ENCODE results near the gene CBLL1. TPM values are rescaled to one million over a fixed set of nuclear protein-coding genes. Genes with fewer than 3 reads are reported as not detected.

CBLL1 gene
- polyA plus RNA-seq, 2 of the 4 experiments (the other 2 are of a cell fraction): 26.1 to 40.5 TPM

GRCh38 chr7:107718456-107719193, 25.3 kb upstream of the CBLL1 start:
- TF ChIP-seq TFCP2L1 (CRISPR knock-in tag; IDR thresholded peaks at IDR 0.05) (no peak), TP53 (CRISPR knock-in tag; IDR thresholded peaks at IDR 0.05) (no peak), NR3C1 (IDR thresholded peaks at IDR 0.05) (no peak), HOXA7 (CRISPR knock-in tag; IDR thresholded peaks at IDR 0.05) (no peak), HMGXB4 (CRISPR knock-in tag; IDR thresholded peaks at IDR 0.05; ENCODE audit: borderline replicate concordance) (no peak), ZNF302 (CRISPR knock-in tag; IDR thresholded peaks at IDR 0.05) (no peak), NFE2L2 (conservative IDR thresholded peaks at IDR 0.05; ENCODE audit: low read length) (no peak), HOXB5 (CRISPR knock-in tag; IDR thresholded peaks at IDR 0.05) (no peak), ESRRA (IDR thresholded peaks at IDR 0.05; ENCODE audit: borderline replicate concordance, low read length) (no peak), POLR2A (IDR thresholded peaks at IDR 0.05; ENCODE audit: low read length) (no peak), CHD2 (IDR thresholded peaks at IDR 0.05; ENCODE audit: low read length, partially characterized antibody) (no peak), ZC3H11A (IDR thresholded peaks at IDR 0.05) (no peak), RNF2 (IDR thresholded peaks at IDR 0.05; ENCODE audit: borderline replicate concordance, low read depth) (no peak), HES2 (IDR thresholded peaks at IDR 0.05) (no peak), RAD21 (conservative IDR thresholded peaks at IDR 0.05 in 1 of 2, IDR thresholded peaks at IDR 0.05 in 1 of 2) (no peak)
- TF ChIP-seq, protein P1, sequence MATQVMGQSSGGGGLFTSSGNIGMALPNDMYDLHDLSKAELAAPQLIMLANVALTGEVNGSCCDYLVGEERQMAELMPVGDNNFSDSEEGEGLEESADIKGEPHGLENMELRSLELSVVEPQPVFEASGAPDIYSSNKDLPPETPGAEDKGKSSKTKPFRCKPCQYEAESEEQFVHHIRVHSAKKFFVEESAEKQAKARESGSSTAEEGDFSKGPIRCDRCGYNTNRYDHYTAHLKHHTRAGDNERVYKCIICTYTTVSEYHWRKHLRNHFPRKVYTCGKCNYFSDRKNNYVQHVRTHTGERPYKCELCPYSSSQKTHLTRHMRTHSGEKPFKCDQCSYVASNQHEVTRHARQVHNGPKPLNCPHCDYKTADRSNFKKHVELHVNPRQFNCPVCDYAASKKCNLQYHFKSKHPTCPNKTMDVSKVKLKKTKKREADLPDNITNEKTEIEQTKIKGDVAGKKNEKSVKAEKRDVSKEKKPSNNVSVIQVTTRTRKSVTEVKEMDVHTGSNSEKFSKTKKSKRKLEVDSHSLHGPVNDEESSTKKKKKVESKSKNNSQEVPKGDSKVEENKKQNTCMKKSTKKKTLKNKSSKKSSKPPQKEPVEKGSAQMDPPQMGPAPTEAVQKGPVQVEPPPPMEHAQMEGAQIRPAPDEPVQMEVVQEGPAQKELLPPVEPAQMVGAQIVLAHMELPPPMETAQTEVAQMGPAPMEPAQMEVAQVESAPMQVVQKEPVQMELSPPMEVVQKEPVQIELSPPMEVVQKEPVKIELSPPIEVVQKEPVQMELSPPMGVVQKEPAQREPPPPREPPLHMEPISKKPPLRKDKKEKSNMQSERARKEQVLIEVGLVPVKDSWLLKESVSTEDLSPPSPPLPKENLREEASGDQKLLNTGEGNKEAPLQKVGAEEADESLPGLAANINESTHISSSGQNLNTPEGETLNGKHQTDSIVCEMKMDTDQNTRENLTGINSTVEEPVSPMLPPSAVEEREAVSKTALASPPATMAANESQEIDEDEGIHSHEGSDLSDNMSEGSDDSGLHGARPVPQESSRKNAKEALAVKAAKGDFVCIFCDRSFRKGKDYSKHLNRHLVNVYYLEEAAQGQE (IDR thresholded peaks at IDR 0.05): no peak
- TF ChIP-seq, protein P2, sequence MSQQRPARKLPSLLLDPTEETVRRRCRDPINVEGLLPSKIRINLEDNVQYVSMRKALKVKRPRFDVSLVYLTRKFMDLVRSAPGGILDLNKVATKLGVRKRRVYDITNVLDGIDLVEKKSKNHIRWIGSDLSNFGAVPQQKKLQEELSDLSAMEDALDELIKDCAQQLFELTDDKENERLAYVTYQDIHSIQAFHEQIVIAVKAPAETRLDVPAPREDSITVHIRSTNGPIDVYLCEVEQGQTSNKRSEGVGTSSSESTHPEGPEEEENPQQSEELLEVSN (IDR thresholded peaks at IDR 0.05; ENCODE audit: borderline replicate concordance, low read depth): no peak
- no peak for FAIRE-seq
- no peaks in the 10 kb centered on the region for H3K9me3 ChIP-seq
- POLR2A ChIA-PET: interaction anchor here (1.3 kb wide), 1 partner anchor 138 kb away, joined by 4 read pairs; no protein-coding TSS in a partner anchor
- H3K4me2 ChIP-seq: no peak overlapping the region
- CTCF ChIA-PET: interaction anchor here (1.8 to 2.3 kb wide), 2 partner anchors 17 to 255 kb away, joined by 4 to 13 read pairs; no protein-coding TSS in a partner anchor
- H3K27ac ChIP-seq: no peak overlapping the region
- WGBS (ENCODE audit: missing lambda C conversion rate): 66% methylated on average over 4 of the region's 4 CpGs
- no peaks in the 10 kb centered on the region for H3K4me1 ChIP-seq
- DNase-seq (ENCODE audit: low read depth in 1 of 2, low spot score in 1 of 2): no peak
- ATAC-seq: no peak
- no peak overlapping the region for H3K4me3 ChIP-seq

DNA sequence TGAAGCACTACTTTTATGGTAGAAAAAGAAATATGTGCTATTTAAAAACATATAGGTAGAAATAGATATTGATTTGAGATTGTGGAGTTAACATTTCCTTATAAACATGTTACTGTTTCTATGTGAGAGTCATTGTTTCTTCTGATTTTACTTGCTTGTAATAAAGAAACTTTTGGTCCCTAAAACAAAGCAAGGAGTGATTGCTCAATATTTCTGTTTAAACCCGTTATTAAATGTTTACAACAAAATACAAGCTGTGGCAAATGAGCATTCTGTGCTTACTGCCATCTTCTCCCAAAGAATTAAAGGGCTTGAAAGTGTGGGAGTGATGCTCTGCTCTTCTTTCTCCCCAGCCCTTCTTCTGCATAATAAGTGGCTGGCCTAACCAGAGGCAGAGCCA, 22.7 kb upstream of the CBLL1 start:
- CTCF ChIA-PET: no interaction called here
- POLR2A ChIA-PET: no interaction called here
- FAIRE-seq: no peak
- no peak for TF ChIP-seq RARB (CRISPR knock-in tag; IDR thresholded peaks at IDR 0.05)
- no peak for TF ChIP-seq ESRRA (IDR thresholded peaks at IDR 0.05; ENCODE audit: borderline replicate concordance, low read length)
- TF ChIP-seq FOXS1 (CRISPR knock-in tag; IDR thresholded peaks at IDR 0.05): no peak
- TF ChIP-seq MAX (IDR thresholded peaks at IDR 0.05): no peak
- TF ChIP-seq, protein P3, sequence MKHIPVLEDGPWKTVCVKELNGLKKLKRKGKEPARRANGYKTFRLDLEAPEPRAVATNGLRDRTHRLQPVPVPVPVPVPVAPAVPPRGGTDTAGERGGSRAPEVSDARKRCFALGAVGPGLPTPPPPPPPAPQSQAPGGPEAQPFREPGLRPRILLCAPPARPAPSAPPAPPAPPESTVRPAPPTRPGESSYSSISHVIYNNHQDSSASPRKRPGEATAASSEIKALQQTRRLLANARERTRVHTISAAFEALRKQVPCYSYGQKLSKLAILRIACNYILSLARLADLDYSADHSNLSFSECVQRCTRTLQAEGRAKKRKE (CRISPR knock-in tag; IDR thresholded peaks at IDR 0.05; ENCODE audit: low read depth): no peak
- no peak for TF ChIP-seq TP53 (CRISPR knock-in tag; IDR thresholded peaks at IDR 0.05)
- TF ChIP-seq TFCP2L1 (CRISPR knock-in tag; IDR thresholded peaks at IDR 0.05): no peak
- TF ChIP-seq RAD21 (conservative IDR thresholded peaks at IDR 0.05 in 1 of 2, IDR thresholded peaks at IDR 0.05 in 1 of 2): no peak
- no peak for TF ChIP-seq SMC3 (IDR thresholded peaks at IDR 0.05)
- TF ChIP-seq CBX2 (IDR thresholded peaks at IDR 0.05; ENCODE audit: borderline replicate concordance, low read depth): no peak
- no peak for TF ChIP-seq CHD2 (IDR thresholded peaks at IDR 0.05; ENCODE audit: low read length, partially characterized antibody)
- TF ChIP-seq MAZ (IDR thresholded peaks at IDR 0.05; ENCODE audit: borderline replicate concordance, low read depth, low read length): no peak
- TF ChIP-seq RCOR1 (IDR thresholded peaks at IDR 0.05; ENCODE audit: low read depth, low read length): no peak
- TF ChIP-seq, protein P4, sequence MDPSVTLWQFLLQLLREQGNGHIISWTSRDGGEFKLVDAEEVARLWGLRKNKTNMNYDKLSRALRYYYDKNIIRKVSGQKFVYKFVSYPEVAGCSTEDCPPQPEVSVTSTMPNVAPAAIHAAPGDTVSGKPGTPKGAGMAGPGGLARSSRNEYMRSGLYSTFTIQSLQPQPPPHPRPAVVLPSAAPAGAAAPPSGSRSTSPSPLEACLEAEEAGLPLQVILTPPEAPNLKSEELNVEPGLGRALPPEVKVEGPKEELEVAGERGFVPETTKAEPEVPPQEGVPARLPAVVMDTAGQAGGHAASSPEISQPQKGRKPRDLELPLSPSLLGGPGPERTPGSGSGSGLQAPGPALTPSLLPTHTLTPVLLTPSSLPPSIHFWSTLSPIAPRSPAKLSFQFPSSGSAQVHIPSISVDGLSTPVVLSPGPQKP (IDR thresholded peaks at IDR 0.05; ENCODE audit: low read depth, low read length): no peak
- no peak for TF ChIP-seq ZSCAN20 (CRISPR knock-in tag; IDR thresholded peaks at IDR 0.05)
- TF ChIP-seq RNF2 (IDR thresholded peaks at IDR 0.05; ENCODE audit: borderline replicate concordance, low read depth): no peak

More for the DNA sequence above, 22.7 kb upstream of the CBLL1 start:
- 5% methylated on average over 1 of the region's 1 CpG for WGBS (ENCODE audit: missing lambda C conversion rate)
- H3K9me3 ChIP-seq: no peaks in the 10 kb centered on the region
- no peaks in the 10 kb centered on the region for H3K4me1 ChIP-seq
- H3K4me2 ChIP-seq: no peak overlapping the region
- DNase-seq (ENCODE audit: low read depth in 1 of 2, low spot score in 1 of 2) (no peak), ATAC-seq (no peak)
- no peak overlapping the region for H3K27ac ChIP-seq
- no peak overlapping the region for H3K4me3 ChIP-seq
